ENCODE data around the gene HOXA5.

HOXA5 gene

DNA sequence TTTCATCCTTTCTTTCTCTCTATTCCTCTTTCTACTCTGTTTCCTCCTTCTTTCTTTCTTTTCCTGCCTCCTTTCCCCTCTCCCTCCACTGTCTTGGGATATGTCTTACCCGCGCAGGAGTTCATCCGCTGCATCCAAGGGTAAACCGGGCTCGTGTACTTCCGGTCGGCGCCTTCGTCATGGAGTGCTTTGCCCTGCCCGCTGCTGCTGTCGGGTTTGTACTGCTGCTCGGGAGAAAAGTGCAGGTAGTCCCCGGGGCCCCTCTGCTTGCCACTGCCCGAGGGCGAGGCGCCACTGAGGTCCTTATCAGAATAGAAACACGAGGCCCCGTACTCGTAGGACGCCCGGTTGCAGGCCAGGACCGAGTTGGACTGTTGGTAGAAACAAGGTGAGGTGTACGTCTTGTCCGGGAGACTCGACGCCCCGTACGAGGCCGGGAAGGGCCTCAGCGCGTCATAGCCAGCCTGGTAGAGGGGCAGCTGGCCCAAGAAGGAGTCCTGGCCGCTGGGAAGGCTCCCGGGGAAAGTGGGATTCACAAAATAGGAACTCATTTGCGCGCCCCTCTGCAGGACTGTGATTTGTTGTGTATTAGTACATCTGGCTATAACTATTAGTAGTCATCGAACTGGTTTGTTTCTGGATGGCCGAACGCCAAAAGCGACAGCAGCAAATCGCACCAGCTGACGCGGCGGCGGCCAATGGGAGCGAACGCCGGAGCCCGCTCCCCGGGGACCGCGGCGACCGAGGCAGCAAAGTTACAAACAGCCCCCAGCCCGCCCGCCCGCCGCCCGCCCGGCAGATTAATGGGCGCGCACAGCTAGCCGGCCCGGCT is 3.9 kb upstream of the HOXA5 start, which contains the start of gene HOXA6:
Gene HOXA6, minus strand, starts transcription at position 576 of the 832 bp plus-strand sequence. Its CDS starts 25 bp downstream, at position 551.
- DNase-seq = peak; percentile 56

GRCh38 chr7:27146491-27147198 is 3.2 kb upstream of the HOXA5 start:
- no peak for DNase-seq

DNA sequence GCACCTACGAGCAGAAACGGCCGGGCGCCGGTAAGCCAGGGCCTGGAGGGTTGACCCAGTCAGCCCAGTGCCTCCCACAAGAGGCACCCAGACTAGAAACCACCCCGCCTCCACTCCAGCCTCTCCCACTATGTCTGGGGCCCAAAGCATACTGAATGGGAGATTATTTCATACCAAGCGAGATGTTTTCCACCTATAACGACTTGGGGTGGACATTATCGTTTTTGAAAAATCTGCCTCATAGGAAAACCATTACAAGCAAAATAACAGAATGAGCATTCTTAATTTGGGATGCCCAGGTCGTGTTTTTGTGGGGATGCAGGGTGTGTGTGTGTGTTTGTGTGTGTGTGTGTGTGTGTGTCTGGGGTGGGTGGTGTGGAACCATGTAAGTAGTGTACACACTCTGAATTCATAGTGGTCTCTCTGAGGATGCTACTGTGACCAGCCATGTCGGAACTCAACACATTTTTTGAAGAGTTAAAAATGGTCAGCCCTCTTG is 2.5 kb upstream of the HOXA5 start:
- no peak for DNase-seq

- peak; percentile 61 for DNase-seq
These were observed 1.9 kb upstream of the HOXA5 start for GRCh38 chr7:27145165-27145913.

GRCh38 chr7:27144781-27145164 is 1.3 kb upstream of the HOXA5 start:
- DNase-seq = peak; percentile 59

GRCh38 chr7:27143950-27144780 is 684 bp upstream of the HOXA5 start:
- peak; percentile 51 for DNase-seq

DNA sequence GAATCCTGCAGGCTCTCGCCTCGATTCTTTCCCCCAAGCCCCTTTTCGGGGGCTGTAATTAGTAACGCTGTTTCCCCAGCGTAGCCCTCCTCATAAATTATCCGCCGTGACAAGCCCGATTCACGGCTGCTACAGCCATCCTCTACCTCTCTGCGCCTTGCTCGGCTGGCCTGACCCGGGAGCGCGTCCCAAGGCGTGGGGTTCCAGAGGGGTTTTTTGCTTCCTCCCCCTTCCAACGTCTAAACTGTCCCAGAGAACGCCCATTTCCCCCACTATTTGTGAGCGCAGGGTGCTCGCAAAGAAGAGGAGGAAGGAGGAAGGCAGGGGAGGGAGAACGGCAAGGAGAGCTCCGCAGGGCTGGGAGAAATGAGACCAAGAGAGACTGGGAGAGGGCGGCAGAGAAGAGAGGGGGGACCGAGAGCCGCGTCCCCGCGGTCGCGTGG is 880 bp downstream of the HOXA5 start:
- no peak for DNase-seq

DNA sequence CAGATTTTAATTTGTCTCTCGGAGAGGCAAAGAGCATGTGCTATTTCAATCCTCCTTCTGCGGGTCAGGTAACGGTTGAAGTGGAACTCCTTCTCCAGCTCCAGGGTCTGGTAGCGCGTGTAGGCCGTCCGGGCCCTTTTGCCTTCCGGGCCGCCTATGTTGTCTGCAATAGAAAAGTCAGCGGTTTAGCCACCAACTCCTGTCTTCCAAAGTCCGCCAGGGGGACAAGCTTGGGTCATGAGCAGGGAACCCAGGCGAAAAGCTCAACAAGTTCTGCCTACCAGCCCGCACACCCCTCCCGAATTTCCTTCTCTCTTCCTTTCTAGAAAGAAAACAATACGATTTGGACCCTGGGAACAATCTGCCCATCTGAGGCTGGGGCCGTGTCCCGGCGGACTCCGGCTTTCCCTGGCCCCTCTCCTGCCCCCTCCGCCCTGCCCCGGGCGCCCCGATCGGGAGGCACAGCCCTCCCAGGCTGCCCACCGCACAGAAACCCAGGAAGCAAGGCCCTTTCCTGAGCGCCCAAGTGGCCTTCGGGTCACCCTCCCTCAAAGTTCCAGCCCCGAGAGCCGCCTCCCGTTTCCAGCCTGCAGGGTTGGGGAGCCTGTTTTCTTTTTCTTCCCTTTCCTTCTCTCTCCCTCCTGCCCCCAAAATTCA is 1.4 kb downstream of the HOXA5 start:
- no peak for DNase-seq

DNA sequence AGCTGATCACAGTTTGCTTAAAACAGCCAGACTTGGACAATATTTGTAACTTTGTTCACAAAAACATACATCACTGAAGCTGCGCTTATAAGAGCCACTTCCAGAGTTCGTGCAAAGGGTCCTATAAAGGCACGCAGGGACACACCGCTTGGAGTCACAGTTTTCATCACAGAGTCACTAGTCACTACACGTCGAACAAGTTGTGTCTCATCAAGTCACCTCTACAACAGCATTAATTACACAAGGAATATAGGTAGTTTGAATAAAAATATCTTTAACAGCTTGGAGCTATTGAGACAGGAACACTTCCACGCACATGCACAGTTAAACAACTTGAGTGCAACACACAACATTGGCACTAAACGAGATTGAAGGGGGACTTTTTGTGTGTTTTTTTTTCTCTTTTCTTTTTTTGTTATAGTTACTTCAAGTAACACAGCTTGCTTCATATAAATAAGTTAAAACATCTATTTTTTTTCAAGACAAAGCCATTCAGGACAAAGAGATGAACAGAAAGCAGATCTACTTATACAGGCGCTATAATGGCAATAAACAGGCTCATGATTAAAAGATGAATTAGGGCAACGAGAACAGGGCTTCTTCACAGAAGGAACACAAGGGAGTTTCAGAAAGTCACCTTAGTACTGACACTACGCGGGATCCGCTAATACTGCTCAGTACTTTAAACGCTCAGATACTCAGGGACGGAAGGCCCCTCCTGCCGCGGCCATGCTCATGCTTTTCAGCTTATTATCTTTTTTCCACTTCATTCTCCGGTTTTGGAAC is 2.2 kb downstream of the HOXA5 start:
- DNase-seq = no peak

DNA sequence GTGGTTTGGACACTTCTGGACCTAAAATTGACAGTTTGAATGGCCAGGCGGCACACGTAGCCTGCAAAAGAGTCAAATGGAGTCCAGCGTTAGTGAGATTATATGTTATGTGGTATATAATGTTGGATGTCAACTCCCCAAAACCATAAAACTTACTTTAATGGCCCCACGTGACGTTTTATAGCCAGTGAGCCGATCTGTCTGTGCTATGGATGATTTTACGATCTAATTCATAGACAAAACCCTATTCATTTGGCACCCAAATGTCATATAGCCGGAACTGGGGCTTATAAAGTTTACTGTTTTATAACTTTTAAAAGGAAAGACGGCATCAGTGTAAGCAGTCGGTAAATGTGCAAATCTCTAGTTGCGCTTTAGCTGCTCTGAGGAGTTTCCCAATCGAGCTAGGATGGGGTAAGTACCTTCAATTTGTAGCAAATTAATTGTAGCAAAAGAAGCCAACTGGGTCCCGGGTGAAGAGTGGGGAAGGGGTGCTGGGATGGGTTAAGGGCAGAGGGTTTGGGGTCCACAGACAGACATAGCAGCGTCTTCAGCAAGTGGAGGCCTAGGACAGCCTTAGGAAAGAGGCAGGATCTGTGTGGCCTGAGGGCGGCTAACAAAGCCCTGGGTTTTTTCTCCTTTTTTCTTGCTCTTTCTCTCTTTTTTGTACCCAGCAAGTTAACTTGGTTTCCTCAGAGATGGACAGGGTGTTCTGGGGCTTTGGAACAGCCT is 3.2 kb downstream of the HOXA5 start:
- no peak for DNase-seq

GRCh38 chr7:27139334-27140125 is 4.0 kb downstream of the HOXA5 start:
- peak; percentile 63 for DNase-seq

- DNase-seq = peak; percentile 60
These were observed 4.5 kb downstream of the HOXA5 start for GRCh38 chr7:27138985-27139333.

DNA sequence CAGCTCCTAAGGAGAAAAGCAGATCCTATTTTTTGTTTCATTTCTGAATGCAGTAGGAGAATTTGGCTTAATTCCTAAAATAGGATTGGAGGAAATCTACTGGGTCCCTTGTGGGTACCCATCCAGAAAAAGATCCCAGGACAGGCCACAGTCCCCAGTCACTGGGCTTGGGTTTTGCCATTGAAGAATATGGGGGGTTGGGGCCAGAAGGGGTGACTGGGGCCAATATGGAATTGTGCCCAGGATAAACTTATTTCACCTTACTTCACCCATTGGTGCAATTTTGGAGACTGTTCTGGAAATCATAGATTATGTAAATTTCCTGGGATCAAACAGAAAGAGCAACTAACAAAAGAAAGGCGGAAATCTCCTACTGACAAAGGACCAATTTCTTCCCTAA is 5.0 kb downstream of the HOXA5 start:
- no peak for DNase-seq

DNA sequence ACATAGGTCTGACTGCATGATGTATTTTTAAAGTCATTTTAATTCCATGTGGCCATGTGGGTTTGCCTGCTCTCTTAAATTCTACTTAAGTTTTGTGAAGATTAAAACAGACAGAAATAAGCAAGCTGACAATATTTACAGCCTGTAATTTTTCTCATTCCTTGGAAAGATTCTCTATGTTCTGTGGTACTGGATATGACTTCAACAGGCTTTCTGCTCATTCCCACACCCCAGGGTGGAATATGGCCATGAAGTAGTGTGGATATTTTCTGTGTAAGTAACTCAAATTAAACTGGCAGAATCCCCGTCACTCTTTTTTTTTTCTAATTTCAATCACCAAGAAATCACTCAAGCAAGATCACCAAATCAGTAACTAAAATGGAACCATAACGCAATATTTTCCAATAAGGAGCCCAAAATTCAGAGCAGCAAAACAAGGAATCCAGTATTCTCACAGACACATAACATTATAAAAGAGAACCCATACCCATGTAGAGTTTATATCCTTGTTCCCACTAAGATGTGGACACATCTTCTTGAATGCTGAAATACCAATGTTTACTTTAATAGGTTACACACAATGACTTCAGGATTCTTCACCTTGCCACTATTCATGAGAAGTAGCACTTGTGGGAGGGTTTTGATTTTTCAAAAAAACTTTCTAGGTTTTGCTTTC is 5.7 kb downstream of the HOXA5 start:
- DNase-seq = no peak

DNA sequence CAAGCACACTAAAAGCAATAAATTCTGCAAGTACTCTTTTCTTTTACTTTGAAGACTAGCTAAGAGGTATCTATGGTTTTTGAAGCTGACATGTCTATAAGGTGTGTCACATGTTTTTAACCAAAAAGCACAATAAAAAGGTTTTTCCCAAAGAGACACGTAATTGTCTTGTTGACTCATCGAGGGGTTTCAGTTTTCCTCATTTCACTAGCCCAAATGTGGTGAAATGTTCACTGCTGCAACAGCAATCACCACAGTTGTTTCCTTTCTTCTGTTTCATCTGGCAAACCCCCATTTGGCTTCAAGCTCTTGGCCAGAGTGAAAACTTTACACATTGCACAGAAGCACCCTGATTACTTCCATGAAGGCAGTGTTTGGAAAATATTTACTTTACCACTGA is 9.1 kb downstream of the HOXA5 start:
- no peak for DNase-seq

- DNase-seq = no peak
These were observed 9.9 kb downstream of the HOXA5 start for GRCh38 chr7:27133409-27134231.

DNA sequence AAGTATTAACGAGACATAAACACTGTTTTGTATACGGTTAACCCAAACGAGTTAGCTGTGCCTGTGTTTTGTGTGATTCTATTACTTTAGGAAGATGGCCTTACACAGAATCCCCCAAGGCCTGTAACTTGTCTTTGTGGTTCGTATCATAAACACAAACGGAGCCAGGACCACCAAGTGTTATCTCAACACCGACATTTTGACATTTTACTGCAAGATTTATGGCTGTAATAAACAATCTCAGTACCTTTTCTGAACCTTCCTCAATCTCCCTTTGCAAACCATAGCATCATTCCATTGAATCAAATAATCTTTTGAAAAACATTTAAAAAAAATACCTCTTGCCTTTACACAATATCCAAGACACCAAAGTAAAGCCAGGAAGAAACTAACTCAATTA is 10.5 kb downstream of the HOXA5 start:
- no peak for DNase-seq

GRCh38 chr7:27132214-27132613 is 11.3 kb downstream of the HOXA5 start:
- no peak for DNase-seq

Measured in retina (tissue), 1 donor.